HepG2 (cell line): ENCODE measurements around the gene CELF5. TPM values are rescaled to one million over a fixed set of nuclear protein-coding genes. Genes with fewer than 3 reads are reported as not detected.

Source experiments
- GABPB1 ChIP-seq: IDR thresholded peaks from 2 replicates; pipeline ENCODE4 v1.6.1; 2016; ENCODE audit warnings: mild to moderate bottlenecking, missing genetic modification reagents, moderate library complexity, missing compliant biosample characterization
- KDM4B ChIP-seq: sonication (generic); formaldehyde crosslinking; IDR thresholded peaks from 2 replicates; pipeline ENCODE4 v1.4.0; 2020; ENCODE audit warnings: missing genetic modification reagents
- PHF5A ChIP-seq: IDR thresholded peaks from one replicate; pipeline ENCODE4 v1.6.1; 2018; ENCODE audit warnings: low read depth, missing genetic modification reagents; ENCODE audit not compliant: unreplicated experiment
- ZBTB42 ChIP-seq: sonication (generic); formaldehyde crosslinking; IDR thresholded peaks from 2 replicates; pipeline ENCODE4 v1.5.0; 2020; ENCODE audit warnings: mild to moderate bottlenecking, missing genetic modification reagents
- ZFP37 ChIP-seq: sonication (generic); formaldehyde crosslinking; IDR thresholded peaks from 2 replicates; pipeline ENCODE4 v1.4.0; 2020; ENCODE audit warnings: missing genetic modification reagents, borderline replicate concordance
- polyA plus RNA-seq, 8 experiments: library from polyadenylated mRNA; depleted of rRNA in 3 of 8; stranded (reverse) in 7 of 8; unstranded in 1 of 8; fragments of >200 nt; fragmentation: Illumina TruSeq in 4 of 8; extraction: Trizol in 4 of 8; gene quantifications; 2 replicates each; pipeline versions ENCODE4 v1.2.1 to v1.2.3, GENCODE V29; 2011 to 2016; ENCODE audit warnings: low read depth in 4 of 8, missing spikeins in 1 of 8, mixed read lengths in 1 of 8; ENCODE audit not compliant: insufficient read depth in 1 of 8
- total RNA-seq, 5 experiments: library from RNA; depleted of rRNA; stranded (reverse); fragments of >200 nt; fragmentation: Illumina TruSeq; extraction: Trizol; gene quantifications; 2 replicates each; pipeline ENCODE4 v1.2.3, GENCODE V29; 2016; ENCODE audit warnings: low read depth in 1 of 5
- TF ChIP-seq, protein P1 (sequence below): sonication (generic); formaldehyde crosslinking; IDR thresholded peaks from 2 replicates; pipeline ENCODE4 v1.4.0; 2020; ENCODE audit warnings: mild to moderate bottlenecking, missing genetic modification reagents, borderline replicate concordance
- TF ChIP-seq, protein P2 (sequence below): conservative IDR thresholded peaks from 2 replicates; pipeline ENCODE4 v1.6.1; 2018; ENCODE audit warnings: missing genetic modification reagents
- TF ChIP-seq, protein P3 (sequence below): sonication (generic); formaldehyde crosslinking; IDR thresholded peaks from 2 replicates; pipeline ENCODE4 v1.8.0; 2022; ENCODE audit warnings: mild to moderate bottlenecking, missing genetic modification reagents, moderate library complexity
- TF ChIP-seq, protein P4 (sequence below): sonication (generic); formaldehyde crosslinking; IDR thresholded peaks from 2 replicates; pipeline ENCODE4 v1.8.0; 2022; ENCODE audit warnings: mild to moderate bottlenecking, missing genetic modification reagents
- TF ChIP-seq, protein P5 (sequence below): sonication (generic); formaldehyde crosslinking; IDR thresholded peaks from 2 replicates; pipeline ENCODE4 v1.5.1; 2020; ENCODE audit warnings: mild to moderate bottlenecking, missing genetic modification reagents, borderline replicate concordance
- TF ChIP-seq, protein P6 (sequence below): IDR thresholded peaks from 2 replicates; pipeline ENCODE4 v1.6.1; 2016; ENCODE audit warnings: missing biosample characterization, missing genetic modification reagents, low read depth

The CELF5 gene
- total and polyA plus RNA-seq, 2 of the 13 experiments (the other 11 are each of a cell fraction or from before 2014, with no cell fraction given) = 0.31 to 0.84 TPM

DNA sequence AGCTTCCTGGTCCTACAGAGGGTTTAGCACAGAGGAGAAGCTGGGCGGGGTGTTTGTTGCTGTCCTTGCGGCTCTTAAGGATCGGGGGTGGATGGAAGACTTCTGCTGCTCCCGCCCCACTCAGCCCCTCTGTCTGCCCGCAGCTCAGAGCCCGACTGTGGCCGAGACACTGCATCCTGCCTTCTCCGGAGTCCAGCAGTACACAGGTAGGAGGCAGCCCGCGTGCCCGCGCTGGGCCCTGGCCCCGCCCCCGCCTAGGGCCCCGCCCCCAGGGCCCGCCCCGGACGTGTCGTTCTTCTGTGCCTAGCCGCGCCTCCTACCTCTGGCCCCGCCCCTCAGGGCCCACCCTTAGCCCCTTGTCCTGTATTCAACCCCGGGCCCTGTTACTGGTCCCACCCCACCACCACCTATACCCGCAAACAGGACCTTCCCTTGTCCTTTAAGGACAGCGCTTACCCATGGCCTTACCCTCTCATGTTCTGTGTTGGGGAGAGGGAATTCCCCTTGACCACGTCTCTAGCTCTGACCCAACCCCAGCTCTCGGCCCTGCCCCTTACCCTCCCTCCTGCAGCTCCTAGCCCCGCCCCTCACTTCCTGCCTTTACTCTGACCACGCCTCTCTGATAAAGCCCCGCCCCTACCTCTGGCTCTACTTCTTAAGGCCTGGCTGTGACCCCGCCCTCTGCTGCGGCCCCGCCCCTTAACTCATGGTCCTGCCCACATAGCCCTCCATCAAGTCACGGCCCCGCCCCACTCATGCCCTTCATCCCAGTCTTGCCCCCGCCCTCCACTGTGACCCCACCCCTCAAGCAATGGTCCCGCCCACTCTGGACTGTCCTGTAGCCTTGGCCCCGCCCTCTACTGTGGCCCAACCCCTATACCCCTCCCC lies 60.5 kb downstream of the CELF5 start (continued):
- TF ChIP-seq, protein P1, sequence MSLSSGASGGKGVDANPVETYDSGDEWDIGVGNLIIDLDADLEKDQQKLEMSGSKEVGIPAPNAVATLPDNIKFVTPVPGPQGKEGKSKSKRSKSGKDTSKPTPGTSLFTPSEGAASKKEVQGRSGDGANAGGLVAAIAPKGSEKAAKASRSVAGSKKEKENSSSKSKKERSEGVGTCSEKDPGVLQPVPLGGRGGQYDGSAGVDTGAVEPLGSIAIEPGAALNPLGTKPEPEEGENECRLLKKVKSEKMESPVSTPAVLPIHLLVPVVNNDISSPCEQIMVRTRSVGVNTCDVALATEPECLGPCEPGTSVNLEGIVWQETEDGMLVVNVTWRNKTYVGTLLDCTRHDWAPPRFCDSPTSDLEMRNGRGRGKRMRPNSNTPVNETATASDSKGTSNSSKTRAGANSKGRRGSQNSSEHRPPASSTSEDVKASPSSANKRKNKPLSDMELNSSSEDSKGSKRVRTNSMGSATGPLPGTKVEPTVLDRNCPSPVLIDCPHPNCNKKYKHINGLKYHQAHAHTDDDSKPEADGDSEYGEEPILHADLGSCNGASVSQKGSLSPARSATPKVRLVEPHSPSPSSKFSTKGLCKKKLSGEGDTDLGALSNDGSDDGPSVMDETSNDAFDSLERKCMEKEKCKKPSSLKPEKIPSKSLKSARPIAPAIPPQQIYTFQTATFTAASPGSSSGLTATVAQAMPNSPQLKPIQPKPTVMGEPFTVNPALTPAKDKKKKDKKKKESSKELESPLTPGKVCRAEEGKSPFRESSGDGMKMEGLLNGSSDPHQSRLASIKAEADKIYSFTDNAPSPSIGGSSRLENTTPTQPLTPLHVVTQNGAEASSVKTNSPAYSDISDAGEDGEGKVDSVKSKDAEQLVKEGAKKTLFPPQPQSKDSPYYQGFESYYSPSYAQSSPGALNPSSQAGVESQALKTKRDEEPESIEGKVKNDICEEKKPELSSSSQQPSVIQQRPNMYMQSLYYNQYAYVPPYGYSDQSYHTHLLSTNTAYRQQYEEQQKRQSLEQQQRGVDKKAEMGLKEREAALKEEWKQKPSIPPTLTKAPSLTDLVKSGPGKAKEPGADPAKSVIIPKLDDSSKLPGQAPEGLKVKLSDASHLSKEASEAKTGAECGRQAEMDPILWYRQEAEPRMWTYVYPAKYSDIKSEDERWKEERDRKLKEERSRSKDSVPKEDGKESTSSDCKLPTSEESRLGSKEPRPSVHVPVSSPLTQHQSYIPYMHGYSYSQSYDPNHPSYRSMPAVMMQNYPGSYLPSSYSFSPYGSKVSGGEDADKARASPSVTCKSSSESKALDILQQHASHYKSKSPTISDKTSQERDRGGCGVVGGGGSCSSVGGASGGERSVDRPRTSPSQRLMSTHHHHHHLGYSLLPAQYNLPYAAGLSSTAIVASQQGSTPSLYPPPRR (CRISPR knock-in tag) = no peak
- TF ChIP-seq ZFP37 (CRISPR knock-in tag) (no peak), ZBTB42 (no peak), KDM4B (CRISPR knock-in tag) (no peak), PHF5A (CRISPR knock-in tag) (no peak), GABPB1 (peak; percentile 71)
- TF ChIP-seq, protein P2, sequence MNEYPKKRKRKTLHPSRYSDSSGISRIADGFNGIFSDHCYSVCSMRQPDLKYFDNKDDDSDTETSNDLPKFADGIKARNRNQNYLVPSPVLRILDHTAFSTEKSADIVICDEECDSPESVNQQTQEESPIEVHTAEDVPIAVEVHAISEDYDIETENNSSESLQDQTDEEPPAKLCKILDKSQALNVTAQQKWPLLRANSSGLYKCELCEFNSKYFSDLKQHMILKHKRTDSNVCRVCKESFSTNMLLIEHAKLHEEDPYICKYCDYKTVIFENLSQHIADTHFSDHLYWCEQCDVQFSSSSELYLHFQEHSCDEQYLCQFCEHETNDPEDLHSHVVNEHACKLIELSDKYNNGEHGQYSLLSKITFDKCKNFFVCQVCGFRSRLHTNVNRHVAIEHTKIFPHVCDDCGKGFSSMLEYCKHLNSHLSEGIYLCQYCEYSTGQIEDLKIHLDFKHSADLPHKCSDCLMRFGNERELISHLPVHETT (CRISPR knock-in tag) = no peak
- TF ChIP-seq, protein P3, sequence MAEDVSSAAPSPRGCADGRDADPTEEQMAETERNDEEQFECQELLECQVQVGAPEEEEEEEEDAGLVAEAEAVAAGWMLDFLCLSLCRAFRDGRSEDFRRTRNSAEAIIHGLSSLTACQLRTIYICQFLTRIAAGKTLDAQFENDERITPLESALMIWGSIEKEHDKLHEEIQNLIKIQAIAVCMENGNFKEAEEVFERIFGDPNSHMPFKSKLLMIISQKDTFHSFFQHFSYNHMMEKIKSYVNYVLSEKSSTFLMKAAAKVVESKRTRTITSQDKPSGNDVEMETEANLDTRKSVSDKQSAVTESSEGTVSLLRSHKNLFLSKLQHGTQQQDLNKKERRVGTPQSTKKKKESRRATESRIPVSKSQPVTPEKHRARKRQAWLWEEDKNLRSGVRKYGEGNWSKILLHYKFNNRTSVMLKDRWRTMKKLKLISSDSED = no peak
- TF ChIP-seq, protein P4, sequence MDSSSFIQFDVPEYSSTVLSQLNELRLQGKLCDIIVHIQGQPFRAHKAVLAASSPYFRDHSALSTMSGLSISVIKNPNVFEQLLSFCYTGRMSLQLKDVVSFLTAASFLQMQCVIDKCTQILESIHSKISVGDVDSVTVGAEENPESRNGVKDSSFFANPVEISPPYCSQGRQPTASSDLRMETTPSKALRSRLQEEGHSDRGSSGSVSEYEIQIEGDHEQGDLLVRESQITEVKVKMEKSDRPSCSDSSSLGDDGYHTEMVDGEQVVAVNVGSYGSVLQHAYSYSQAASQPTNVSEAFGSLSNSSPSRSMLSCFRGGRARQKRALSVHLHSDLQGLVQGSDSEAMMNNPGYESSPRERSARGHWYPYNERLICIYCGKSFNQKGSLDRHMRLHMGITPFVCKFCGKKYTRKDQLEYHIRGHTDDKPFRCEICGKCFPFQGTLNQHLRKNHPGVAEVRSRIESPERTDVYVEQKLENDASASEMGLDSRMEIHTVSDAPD = no peak
- TF ChIP-seq, protein P5, sequence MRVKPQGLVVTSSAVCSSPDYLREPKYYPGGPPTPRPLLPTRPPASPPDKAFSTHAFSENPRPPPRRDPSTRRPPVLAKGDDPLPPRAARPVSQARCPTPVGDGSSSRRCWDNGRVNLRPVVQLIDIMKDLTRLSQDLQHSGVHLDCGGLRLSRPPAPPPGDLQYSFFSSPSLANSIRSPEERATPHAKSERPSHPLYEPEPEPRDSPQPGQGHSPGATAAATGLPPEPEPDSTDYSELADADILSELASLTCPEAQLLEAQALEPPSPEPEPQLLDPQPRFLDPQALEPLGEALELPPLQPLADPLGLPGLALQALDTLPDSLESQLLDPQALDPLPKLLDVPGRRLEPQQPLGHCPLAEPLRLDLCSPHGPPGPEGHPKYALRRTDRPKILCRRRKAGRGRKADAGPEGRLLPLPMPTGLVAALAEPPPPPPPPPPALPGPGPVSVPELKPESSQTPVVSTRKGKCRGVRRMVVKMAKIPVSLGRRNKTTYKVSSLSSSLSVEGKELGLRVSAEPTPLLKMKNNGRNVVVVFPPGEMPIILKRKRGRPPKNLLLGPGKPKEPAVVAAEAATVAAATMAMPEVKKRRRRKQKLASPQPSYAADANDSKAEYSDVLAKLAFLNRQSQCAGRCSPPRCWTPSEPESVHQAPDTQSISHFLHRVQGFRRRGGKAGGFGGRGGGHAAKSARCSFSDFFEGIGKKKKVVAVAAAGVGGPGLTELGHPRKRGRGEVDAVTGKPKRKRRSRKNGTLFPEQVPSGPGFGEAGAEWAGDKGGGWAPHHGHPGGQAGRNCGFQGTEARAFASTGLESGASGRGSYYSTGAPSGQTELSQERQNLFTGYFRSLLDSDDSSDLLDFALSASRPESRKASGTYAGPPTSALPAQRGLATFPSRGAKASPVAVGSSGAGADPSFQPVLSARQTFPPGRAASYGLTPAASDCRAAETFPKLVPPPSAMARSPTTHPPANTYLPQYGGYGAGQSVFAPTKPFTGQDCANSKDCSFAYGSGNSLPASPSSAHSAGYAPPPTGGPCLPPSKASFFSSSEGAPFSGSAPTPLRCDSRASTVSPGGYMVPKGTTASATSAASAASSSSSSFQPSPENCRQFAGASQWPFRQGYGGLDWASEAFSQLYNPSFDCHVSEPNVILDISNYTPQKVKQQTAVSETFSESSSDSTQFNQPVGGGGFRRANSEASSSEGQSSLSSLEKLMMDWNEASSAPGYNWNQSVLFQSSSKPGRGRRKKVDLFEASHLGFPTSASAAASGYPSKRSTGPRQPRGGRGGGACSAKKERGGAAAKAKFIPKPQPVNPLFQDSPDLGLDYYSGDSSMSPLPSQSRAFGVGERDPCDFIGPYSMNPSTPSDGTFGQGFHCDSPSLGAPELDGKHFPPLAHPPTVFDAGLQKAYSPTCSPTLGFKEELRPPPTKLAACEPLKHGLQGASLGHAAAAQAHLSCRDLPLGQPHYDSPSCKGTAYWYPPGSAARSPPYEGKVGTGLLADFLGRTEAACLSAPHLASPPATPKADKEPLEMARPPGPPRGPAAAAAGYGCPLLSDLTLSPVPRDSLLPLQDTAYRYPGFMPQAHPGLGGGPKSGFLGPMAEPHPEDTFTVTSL (CRISPR knock-in tag) = no peak
- TF ChIP-seq, protein P6, sequence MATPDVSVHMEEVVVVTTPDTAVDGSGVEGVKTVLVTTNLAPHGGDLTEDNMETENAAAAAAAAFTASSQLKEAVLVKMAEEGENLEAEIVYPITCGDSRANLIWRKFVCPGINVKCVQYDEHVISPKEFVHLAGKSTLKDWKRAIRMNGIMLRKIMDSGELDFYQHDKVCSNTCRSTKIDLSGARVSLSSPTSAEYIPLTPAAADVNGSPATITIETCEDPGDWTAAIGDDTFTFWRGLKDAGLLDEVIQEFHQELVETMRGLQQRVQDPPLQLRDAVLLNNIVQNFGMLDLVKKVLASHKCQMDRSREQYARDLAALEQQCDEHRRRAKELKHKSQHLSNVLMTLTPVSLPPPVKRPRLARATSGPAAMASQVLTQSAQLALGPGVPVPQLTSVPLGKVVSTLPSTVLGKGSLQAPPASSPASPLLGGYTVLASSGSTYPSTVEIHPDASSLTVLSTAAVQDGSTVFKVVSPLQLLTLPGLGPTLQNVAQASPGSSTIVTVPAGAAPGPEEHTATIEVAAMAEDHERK (CRISPR knock-in tag) = no peak
